PC-9 (cell line): ENCODE measurements around the gene RGS13.

Experiments
- CTCF ChIP-seq: fragments of 200-600 bp; sonication (generic); conservative IDR thresholded peaks from 2 replicates; pipeline ENCODE4 v1.6.1; 2017; ENCODE audit warnings: mixed run types, antibody characterized with exemption, mild to moderate bottlenecking, moderate library complexity
- EZH2 ChIP-seq: fragments of 200-600 bp; sonication (generic); IDR thresholded peaks from 2 replicates; pipeline ENCODE4 v1.8.0; 2017; ENCODE audit warnings: antibody characterized with exemption, low read depth

- TF ChIP-seq CTCF (no peak), EZH2 (no peak)
Observed at GRCh38 chr1:192691041-192691440, 55.1 kb downstream of the RGS13 start.
